ENCODE data around the gene PCDHAC2. TPM values are rescaled to one million over a fixed set of nuclear protein-coding genes. Genes with fewer than 3 reads are reported as not detected.

The PCDHAC2 gene
- total and polyA plus RNA-seq, 2 of the 4 experiments (the other 2 are of a cell fraction): not detected

- no peak overlapping the region for H2AK9ac ChIP-seq (replicated peaks; ENCODE audit: low read depth, low read length, poor library complexity)
- TF ChIP-seq CTCF (conservative IDR thresholded peaks at IDR 0.05; ENCODE audit: low read depth, low read length) (no peak), SMC3 (IDR thresholded peaks at IDR 0.05; ENCODE audit: low read depth, low read length) (no peak), MAZ (IDR thresholded peaks at IDR 0.05; ENCODE audit: borderline replicate concordance, low read depth, low read length) (no peak), MXI1 (IDR thresholded peaks at IDR 0.05; ENCODE audit: borderline replicate concordance, low read depth, low read length) (no peak), FOS (IDR thresholded peaks at IDR 0.05; ENCODE audit: low read depth, low read length) (no peak), BHLHE40 (IDR thresholded peaks at IDR 0.05; ENCODE audit: low read depth, low read length) (no peak), RAD21 (IDR thresholded peaks at IDR 0.05; ENCODE audit: low read length) (no peak), RCOR1 (IDR thresholded peaks at IDR 0.05; ENCODE audit: insufficient replicate concordance, low read length) (no peak), ELK1 (IDR thresholded peaks at IDR 0.05; ENCODE audit: borderline replicate concordance, low read depth, low read length) (no peak), MAFK (IDR thresholded peaks at IDR 0.05; ENCODE audit: low read depth, low read length) (no peak), CHD1 (IDR thresholded peaks at IDR 0.05; ENCODE audit: low read depth, low read length) (no peak), CEBPB (IDR thresholded peaks at IDR 0.05; ENCODE audit: low read depth, low read length) (no peak), USF2 (IDR thresholded peaks at IDR 0.05; ENCODE audit: low read depth, low read length) (no peak), NFE2L2 (IDR thresholded peaks at IDR 0.05; ENCODE audit: low read depth, low read length) (no peak), POLR2A (IDR thresholded peaks at IDR 0.05; ENCODE audit: low read depth, low read length) (no peak), RFX5 (IDR thresholded peaks at IDR 0.05; ENCODE audit: low read depth, low read length) (no peak)
- H3K18ac ChIP-seq (ENCODE audit: low read depth, low read length): no peak overlapping the region
- H2AFZ ChIP-seq (replicated peaks; ENCODE audit: low read length, poor library complexity): no peak overlapping the region
- no peak overlapping the region for H3K9ac ChIP-seq (ENCODE audit: low read depth, low read length)
- no peaks in the 10 kb centered on the region for H3K79me1 ChIP-seq (ENCODE audit: low read depth in 1 of 2, low read length in 2 of 2)
- WGBS, 2 experiments (ENCODE audit: extremely low coverage in 2 of 2, insufficient read length in 1 of 2): no CpG with 5 or more reads among the region's 3 CpGs
- no peak overlapping the region for H3K4me2 ChIP-seq (ENCODE audit: low read depth, low read length)
- ChIA-PET CTCF (no interaction called here), POLR2A (ENCODE audit: unreplicated experiment) (no interaction called here)
- H3K27me3 ChIP-seq (ENCODE audit: control insufficient read depth, insufficient read depth, low read length): no peaks in the 10 kb centered on the region
- no peak overlapping the region for H2BK5ac ChIP-seq (ENCODE audit: low read depth, low read length, poor library complexity, severe bottlenecking)
- H4K8ac ChIP-seq (ENCODE audit: low read depth in 2 of 2, low read length in 2 of 2): no peak overlapping the region
- H2BK120ac ChIP-seq (ENCODE audit: low read depth, low read length): no peak overlapping the region
- H2AK5ac ChIP-seq (ENCODE audit: low read depth, low read length): no peak overlapping the region
- H3K4ac ChIP-seq (ENCODE audit: low read depth, low read length): no peak overlapping the region
- no peak overlapping the region for H3K14ac ChIP-seq (replicated peaks; ENCODE audit: low read depth, low read length)
- H3K9me3 ChIP-seq (ENCODE audit: control insufficient read depth, insufficient read depth, low read length): peaks cover 18% of the 10 kb centered on the region
- BruUV-seq (replicated peaks): no TSS peak
- no peaks in the 10 kb centered on the region for H4K20me1 ChIP-seq (ENCODE audit: insufficient read depth, low read length)
- no peak overlapping the region for H3K27ac ChIP-seq (ENCODE audit: insufficient read depth, low read length)
- no peak overlapping the region for H2BK20ac ChIP-seq (ENCODE audit: low read depth, low read length)
- no peak overlapping the region for H3K4me3 ChIP-seq (ENCODE audit: insufficient read depth, low read depth, low read length)
- H3K36me3 ChIP-seq (ENCODE audit: control insufficient read depth, insufficient read depth, low read length): no peaks in the 10 kb centered on the region
- H3K23ac ChIP-seq (ENCODE audit: low read depth, low read length): no peak overlapping the region
- in situ Hi-C loops (cut with MboI; ENCODE audit: low sequenced_read_pairs) (no loop called here), dilution Hi-C loops (cut with HindIII; ENCODE audit: low sequenced_read_pairs, unreplicated experiment) (no loop called here), intact Hi-C loops (cut with micrococcal nuclease) (no loop called here)
- H3K4me1 ChIP-seq (ENCODE audit: control insufficient read depth, insufficient read depth, low read length): no peaks in the 10 kb centered on the region
- no peak overlapping the region for H2BK15ac ChIP-seq (ENCODE audit: low read depth, low read length)
- no peak overlapping the region for H4K91ac ChIP-seq (ENCODE audit: insufficient read depth, low read depth, low read length)
- H4K5ac ChIP-seq (ENCODE audit: low read depth, low read length): no peak overlapping the region
- DNase-seq: no peak
- no peaks in the 10 kb centered on the region for H3K9me1 ChIP-seq (ENCODE audit: insufficient read depth, low read length)
- H3K56ac ChIP-seq (ENCODE audit: extremely low read depth, insufficient read depth, low read length): no peak overlapping the region
- ATAC-seq (ENCODE audit: low read depth): no peak
Measured at GRCh38 chr5:141002605-141002965, 36.3 kb downstream of the PCDHAC2 start.

All from IMR-90 (cell line).